Occipital lobe (tissue), 2 donors: ENCODE data around the gene FHIT. TPM values are rescaled to one million over a fixed set of nuclear protein-coding genes. Genes with fewer than 3 reads are reported as not detected.
"Not testable (repeated sequence)": the region's sequence is repeated elsewhere in the genome, so short reads cannot be mapped to it uniquely, and the experiment has no call there.

Source experiments
- DNase-seq: peaks from one replicate; lab custom pipeline; 2025; lab: John Stamatoyannopoulos, UW
- total RNA-seq: library from RNA; depleted of rRNA; stranded (reverse); fragments of >200 nt; gene quantifications from one replicate; pipeline ENCODE4 v1.2.3, GENCODE V29; 2014

FHIT gene
- total RNA-seq, 1 donor from 2014 or later, result 3.6 TPM

DNA sequence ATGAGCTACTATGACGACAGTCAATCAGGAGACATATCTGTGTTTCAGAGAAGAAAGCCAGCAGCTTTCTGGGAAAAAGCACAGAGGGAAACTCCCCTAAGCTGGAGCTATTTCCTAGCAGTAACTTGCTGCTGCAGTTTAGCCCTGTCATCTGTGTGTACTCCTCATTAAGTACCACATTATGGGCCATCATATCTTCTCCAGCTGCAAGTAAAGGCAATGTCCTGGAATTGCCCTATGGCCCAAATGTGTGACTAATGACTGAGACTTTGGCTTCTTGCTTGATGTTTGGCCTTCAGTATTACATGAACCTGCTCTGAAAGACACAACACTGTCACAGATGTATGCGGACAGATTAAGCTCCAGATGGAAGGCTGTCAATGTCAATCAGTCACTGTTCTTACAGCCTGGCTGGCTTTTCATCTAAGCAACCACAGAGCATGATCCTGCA, 190.8 kb downstream of the FHIT start:
- no peak for DNase-seq

DNA sequence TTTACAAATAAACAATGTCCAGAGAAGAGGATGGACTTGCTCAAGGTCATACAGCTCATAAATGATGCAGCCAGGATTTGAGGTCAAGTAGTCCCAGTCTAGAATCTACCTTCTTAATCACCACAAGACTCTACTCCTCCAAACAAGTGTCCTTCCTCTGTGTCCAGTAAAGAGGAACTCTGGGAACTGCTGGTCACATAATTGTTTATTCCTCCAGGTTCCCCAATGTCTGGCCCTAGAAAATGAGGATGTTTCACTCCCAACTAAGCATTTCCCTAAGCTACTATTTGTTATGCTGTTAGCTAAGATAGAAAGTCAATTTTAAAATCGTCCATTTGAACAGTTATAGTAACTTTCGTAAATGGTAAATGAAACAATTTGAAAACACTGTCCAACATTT, 192.4 kb downstream of the FHIT start:
- DNase-seq, result no peak

DNA sequence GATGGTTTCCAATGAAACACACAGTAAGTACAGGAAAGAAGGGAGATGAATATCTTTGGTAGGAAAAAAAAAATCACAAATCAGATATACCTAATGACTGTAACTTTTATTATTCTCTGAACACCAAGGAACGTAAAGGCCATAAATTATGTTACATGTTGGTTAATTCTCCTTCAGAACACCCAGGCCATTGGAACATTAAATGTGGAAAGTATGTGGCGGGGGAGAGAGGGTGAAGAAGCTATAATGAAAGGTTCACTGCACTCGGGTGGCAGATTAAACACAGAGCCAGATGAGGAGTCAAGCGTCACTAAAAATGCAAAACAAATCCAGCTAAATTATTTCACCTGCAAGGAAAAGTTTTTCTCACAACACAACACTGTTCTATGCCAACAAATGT, 193.8 kb downstream of the FHIT start:
- no peak for DNase-seq

DNA sequence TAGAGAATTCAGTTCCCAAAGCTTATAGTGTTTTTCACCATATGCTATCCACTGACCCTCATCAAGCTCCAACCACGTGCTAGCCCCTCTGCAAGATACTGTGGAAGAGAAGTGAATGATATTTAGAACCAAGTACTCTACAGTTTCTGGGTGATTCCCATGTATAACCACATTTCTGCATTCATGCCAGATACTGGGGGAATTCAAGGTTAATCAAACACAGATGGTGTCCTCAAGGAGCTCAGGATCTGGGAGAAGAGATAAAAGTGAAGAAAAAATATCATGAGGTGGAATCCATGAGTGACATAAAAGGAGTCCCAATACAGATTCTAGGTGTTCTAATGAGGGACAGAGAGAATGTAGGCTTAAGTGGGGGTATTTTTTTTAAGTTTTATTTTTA, 195.8 kb downstream of the FHIT start:
- no peak for DNase-seq

DNA sequence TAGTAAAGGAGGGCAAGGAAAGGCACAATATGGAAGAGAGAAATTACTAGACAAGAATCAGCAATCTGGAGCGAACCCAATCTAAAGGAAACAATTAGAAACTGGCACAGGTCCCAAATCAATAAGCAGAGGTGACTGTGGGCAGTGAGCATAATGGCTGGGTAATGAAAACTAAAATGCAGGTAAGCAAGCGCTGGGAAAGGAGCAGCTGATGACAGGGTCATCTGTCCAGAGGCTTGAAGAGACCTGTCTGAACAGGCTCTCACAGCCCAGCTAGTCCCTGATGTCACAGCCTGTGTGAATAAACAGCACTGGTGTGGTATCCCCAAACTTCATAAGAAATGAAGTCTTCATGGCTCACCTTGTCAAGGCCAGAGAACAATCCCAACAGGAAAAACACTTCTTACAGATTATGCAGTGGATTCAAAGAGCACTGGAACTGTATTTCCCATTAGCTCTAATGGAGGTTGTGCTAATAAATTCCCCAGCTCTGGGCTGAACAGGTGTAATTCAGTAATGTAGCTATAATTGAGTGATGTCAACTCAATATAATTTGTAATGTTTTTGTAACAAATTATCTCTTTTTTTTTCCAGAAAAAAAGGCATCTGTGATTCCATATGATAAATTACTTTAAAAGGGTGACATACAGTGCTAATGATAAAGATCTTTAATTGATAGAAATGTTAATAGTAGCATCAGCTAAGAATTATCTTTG, 197.3 kb downstream of the FHIT start:
- DNase-seq, result no peak

DNA sequence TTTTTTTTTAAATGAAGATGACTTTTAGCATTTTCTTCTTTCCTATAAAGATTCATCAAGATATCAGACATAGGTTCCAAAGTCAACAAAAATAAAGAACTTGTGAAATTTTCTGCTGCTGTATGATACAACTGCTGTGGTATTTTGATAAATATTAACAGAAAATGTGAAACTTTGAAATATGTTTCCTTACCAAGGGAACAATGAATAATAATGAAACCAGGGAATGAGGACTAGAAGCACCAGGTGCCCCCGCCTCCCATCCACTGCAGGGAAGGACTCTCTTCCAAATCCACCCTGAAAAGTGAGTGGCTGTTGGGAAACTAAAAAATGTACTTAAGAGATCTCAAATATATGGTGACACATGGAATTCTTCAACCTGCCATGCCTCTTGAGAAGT, 198.4 kb downstream of the FHIT start:
- no peak for DNase-seq

DNA sequence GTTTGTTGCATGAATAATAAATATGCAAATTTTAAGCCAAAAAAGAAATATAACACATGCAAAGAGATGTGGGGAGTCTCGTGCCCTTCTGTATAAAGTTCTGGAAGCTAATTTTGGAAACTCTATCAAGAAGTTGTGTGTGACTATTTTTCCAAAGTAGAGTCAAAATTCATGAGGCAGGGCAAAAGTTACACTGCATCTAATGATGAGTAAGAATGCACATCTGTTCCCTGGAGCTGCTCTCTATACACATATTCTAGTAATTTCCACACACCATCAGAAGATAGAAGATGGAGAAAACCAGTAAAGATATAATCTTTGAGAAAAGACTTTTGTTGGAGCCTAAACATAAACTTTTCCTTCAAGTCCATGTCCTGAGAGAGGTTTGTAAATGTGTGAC, 199.6 kb downstream of the FHIT start:
- DNase-seq, result no peak

DNA sequence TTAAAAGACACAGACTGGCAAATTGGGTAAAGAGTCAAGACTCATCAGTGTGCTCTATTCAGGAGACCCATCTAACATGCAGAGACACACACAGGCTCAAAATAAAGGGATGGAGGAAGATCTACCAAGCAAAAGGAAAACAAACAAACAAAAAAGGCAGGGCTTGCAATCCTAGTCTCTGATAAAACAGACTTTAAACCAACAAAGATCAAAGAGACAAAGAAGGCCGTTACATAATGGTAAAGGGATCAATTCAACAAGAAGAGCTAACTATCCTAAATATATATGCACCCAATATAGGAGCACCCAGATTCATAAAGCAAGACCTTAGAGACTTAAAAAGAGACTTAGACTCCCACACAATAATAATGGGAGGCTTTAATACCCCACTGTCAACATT, 206.1 kb downstream of the FHIT start:
- DNase-seq, result not testable (repeated sequence)

DNA sequence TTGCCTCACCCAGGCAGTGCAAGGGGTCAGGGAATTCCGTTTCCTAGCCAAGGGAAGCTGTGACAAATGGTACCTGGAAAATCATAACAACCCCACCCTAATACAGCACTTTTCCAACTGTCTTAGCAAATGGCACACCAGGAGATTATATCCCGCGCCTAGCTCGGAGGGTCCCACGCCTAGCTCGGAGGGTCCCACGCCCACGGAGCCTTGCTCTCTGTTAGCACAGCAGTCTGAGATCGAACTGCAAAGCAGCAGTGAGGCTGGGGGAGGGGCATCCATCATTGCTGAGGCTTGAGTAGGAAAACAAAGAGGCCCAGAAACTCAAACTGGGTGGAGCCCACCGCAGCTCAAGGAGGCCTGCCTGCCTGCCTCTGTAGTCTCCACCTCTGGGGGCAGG, 208.1 kb downstream of the FHIT start:
- DNase-seq, result no peak

DNA sequence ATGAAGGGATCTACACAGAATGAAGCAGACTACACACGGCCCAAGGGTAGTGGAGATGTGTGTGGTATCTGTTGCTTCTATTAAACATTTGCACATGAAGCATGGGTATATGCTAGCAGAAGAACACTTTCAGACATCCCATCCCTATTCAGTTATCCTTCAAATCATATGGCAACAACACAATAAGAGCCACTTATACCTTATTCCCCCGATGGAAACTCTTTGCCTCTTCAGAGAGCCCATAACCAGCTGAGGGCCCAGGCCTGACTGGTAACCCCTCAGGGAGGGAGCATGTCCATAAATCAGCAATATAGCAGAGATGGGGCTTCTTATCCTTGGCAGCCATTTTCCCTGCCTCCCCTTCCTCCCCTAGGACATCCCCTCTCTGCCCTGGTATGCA, 210.6 kb downstream of the FHIT start:
- DNase-seq, result no peak

DNA sequence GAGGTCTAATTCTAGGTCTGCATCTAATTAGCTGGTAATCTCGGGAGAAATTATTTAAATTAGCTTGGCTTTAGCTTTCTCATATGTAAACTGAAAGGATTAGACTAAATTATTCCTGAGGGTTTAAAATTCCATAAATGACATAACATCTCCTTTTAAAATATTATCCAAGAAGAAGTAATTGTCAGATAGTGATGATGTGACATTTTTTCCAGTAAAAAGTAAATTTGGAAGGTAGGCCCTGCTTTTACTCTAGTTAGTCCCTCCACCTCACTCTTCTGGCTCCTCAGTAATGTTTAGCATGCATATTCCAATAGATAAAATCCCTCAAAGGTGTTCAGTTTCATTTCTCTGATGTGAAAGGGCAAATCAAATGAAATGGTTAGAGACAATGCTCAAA, 215.7 kb downstream of the FHIT start:
- no peak for DNase-seq

DNA sequence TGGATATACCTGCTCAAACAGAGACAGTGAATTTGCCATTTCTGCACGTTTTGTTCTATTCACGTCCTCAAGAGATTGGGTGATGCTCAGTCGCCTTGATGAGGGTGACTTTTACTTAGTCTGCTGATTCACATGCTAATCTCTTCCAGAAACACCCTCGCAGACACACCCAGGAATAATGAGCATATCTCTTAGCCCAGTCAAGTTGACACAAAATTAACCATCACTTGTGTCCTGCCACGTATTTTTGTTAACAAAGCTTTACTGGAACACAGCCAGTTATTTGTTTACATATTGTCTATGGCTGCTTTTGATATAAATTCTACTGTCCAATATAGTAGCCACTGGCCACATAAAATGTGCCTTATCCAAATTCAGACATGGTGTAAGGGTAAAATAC, 218.3 kb downstream of the FHIT start:
- no peak for DNase-seq

DNA sequence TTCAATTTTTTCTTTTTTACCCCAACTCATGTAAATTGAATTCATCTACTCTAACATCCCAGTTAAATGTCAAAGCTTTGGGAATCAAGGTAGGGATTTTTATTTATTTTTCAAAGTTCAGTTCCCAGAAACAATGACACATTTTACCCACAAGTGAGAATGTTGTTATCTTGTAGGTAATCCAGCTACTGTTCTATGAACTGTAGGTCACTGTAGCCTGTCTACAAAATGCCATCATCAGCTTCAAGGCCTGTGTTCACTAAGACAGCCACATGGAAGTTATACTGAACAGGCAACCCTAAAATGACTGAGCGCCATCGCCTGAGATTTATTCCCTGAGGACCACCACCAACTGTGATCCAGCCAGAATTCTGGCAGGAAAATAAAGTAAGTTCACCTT, 219.7 kb downstream of the FHIT start:
- DNase-seq, result no peak

DNA sequence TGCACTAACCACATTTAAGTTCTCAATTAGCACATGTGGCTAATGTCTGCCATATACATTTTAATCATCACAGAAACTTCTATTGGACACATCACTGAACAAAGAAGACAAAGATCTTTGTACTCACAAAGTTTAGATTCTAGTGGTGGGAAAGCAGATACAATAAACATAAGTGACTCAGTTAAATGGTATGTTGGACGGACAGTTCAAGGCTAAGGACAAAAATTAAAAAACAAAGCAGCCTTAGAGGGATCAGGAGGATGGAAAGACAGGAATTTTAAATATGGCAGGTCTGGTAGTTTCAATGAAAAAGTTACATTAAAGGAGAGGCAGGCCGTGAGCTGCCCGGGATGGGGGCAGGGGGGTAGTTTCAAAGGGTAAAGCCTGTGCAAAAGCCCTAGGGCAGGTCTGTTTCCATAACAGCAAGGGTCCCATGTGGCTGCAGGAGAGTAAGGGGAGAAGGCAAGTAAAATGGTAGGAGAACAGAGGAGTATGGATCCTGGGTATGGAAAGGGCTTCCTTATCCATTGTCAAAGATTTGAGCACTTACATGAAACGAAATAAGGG, 220.7 kb downstream of the FHIT start:
- DNase-seq, result no peak

DNA sequence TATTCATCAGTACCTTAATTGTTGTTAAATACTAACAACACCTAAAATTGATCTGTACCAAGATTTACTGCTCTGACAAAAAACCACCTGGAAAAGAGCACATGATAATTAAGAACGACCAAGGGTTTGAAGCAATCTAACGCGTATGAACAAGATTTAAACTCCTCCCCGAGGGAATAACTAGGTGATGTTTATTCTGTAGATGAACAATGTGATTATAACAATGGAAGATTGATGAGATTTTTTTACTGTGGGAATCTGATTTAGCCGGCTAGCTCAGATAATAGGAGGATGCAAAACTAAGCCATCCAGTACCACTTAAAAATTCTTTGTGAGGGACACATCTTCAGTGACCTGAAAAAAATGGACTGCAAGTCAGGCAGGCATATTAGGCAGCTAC, 222.1 kb downstream of the FHIT start:
- DNase-seq, result no peak

DNA sequence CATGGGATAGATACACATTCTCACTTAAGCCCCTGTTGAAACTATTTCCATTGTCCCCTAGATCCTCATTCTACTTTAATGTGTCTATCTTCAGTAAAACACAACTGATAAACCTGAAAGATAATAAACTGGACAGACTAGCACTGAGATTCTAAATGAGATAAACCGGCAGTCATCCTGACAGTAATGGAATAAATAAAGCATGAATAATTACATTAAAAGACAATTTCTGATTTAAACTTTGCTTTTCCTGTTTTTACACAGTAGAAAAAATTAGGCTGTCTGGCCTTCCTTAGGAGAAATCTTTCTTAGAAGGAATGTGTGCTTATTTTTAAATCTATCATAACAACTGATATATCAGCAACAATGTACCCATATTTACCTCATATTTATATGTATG, 232.4 kb downstream of the FHIT start:
- DNase-seq, result no peak

DNA sequence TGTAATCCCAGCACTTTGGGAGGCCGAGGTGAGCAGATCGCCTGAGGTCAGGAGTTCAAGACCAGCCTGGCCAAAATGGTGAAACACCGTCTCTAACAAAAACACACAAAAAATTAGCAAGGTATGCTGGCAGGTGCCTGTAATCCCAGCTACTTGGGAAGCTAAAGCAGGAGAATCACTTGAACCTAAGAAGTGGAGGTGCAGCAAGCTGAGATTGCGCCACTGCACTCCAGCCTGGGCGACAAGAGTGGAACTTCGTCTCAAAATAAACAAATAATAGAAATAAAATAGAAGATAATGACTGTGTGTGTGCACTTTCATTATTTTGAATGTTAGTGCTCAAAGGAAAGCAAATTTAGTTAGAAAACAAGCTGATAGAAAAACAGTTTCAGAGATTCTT, 234.2 kb downstream of the FHIT start:
- not testable (repeated sequence) for DNase-seq

DNA sequence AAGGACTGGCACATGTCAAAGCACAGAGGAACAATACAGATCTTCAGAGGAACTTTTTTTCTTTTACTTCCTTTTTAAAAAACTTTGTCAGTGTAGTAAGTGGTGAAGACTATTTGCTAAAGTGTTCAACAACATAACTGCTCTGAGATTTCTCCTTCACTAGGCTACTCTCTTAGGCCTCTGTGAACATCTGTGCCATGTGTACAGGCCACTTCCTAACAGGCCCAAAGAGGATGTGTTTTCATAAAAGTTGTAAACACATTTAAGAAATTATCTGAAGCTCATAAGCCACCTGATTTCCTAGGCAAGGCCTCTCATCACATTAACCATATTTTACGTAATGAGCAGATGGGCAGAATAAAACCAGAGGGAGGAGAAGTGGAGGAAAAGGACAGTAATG, 235.4 kb downstream of the FHIT start:
- DNase-seq, result no peak

DNA sequence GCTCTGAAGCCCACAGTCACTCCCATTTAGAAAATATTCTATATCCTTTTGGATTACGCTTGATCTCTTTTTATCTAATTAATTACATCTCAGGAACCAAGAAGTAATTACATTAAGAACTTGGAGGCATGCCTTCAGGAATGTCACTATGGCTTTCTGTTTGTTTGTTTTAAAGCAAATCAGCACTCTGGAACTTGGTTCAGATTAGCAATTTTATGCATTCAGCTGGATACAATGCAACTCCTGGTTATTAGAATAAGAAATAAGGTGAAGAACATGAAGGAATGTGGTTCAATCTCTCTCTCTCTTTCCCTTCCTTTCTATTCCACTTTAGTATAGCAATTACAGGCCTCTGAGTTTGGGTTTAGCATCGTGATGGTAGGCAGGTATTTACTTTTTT, 235.8 kb downstream of the FHIT start:
- no peak for DNase-seq

DNA sequence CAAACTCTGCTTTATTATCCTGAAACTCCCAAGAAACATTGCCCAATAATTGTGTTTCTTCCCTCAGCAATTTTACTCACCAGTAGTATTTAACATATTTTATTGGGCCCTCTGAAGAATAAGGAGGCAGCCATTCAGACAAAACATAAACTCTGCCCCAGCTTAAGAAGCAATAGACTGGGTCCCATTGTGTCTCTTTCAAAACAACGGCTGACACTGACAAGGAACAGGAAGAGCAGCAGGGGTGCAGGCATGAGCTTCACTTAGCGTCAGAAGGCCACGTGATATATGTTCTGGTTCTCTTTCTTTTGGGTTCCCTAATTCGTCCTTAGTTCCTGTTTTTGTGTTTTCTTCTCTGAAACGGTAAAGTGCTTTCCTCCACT, 242.3 kb downstream of the FHIT start:
- no peak for DNase-seq

DNA sequence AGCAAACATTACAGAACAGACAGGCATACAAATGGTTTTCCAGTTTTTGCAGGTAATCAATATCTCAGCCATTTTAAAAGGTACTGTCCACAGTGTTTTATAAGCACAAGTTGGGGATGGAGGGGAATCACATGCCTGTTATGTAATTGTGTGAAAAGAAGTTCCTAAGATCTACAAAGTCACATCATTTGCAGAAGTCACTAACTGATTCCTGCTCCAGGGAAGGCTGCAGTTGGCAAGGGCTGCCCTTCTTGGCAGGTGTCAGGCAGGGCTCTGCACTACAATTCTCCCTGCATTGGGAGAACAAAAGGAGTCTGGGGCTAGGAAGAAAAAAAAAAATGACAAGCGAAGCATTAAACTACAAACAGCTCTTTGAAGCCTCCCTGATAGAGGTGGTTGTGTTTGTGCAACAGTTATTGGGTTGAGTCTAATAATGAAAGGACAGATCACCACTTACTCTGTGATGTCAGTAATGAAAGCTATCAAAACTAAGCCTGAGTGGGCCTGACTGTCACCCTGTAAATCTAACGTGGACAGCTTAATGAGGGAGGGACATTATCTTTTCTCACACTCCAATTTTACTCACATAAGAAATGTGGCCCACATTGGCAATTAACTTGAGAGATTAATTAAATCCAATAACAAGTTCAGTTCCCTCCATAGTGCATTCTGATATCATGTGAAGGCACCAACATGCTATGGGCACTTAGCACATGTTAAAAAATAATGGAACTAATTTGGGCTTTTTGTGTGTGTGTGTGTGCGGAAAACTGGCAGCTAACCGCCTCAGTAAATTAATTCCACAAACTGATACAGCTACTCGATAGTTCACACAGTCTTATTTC, 242.9 kb downstream of the FHIT start:
- DNase-seq, result no peak

DNA sequence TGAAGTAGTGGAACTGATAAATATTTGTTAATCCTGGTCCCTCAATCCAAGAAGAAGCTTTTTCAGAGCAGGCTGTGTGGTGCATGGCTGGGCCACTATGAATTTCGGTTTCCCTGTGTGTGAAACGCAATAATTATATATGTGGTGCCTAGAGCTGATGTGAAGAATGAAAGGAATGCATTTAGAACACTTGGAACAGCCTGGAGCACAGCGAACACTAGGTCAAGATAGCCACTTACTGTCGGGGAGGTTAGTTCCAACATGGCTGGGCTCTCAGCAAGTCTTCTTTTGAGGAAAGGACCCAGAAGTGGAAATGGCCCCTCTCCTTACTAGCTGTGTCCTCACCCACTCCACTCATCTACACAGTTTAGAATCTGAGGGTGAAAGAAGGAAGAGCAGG, 245.7 kb downstream of the FHIT start:
- no peak for DNase-seq

DNA sequence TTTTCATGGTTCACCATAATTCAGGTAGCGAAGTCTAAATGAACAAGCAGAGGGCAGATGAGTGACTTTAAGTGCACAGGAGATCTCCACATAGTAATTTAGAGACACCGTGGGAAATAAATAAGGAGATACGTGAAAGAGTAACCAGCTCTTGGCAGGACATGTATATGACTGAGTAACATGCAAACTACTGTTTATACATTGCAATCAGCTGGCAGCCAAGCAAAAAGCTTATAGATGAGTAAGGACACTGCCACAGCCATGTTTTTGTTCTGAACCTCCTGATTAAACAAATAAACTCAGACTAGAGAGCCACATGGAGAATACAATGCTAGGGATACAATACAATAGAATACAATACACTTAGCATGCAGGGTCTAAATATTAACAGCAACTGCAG, 252.4 kb downstream of the FHIT start:
- no peak for DNase-seq
